UCSD-AML1 (cell line): ENCODE data around the gene RERE.
"Not testable (repeated sequence)": the region's sequence is repeated elsewhere in the genome, so short reads cannot be mapped to it uniquely, and the experiment has no call there.

Experiments
- DNase-seq: peaks from one replicate; lab custom pipeline; 2025; ENCODE audit not compliant: unreplicated experiment; lab: John Stamatoyannopoulos, UW

RERE gene

GRCh38 chr1:8524627-8525157, 292.7 kb downstream of the RERE start:
- DNase-seq: no peak

- no peak for DNase-seq
These were observed 293.7 kb downstream of the RERE start for GRCh38 chr1:8523666-8524206.

GRCh38 chr1:8520483-8520966, 296.9 kb downstream of the RERE start:
- DNase-seq: no peak

GRCh38 chr1:8519167-8519566, 298.3 kb downstream of the RERE start:
- DNase-seq: no peak

GRCh38 chr1:8518490-8518801, 299.0 kb downstream of the RERE start:
- DNase-seq: no peak

- DNase-seq: no peak
These were observed 299.6 kb downstream of the RERE start for GRCh38 chr1:8517661-8518489.

GRCh38 chr1:8516793-8517556, 300.5 kb downstream of the RERE start:
- no peak for DNase-seq

GRCh38 chr1:8516278-8516777, 301.1 kb downstream of the RERE start:
- DNase-seq: no peak

GRCh38 chr1:8512504-8512903, 304.9 kb downstream of the RERE start:
- DNase-seq: no peak

GRCh38 chr1:8510041-8510823, 307.2 kb downstream of the RERE start:
- DNase-seq: no peak

- no peak for DNase-seq
These were observed 307.9 kb downstream of the RERE start for GRCh38 chr1:8509579-8509978.

- no peak for DNase-seq
These were observed 310.3 kb downstream of the RERE start for GRCh38 chr1:8506995-8507615.

- DNase-seq: no peak
These were observed 311.0 kb downstream of the RERE start for GRCh38 chr1:8506456-8506855.

- DNase-seq: no peak
These were observed 313.6 kb downstream of the RERE start for GRCh38 chr1:8503842-8504241.

GRCh38 chr1:8502949-8503348, 314.5 kb downstream of the RERE start:
- DNase-seq: not testable (repeated sequence)

- no peak for DNase-seq
These were observed 320.1 kb downstream of the RERE start for GRCh38 chr1:8497210-8497819.

GRCh38 chr1:8496473-8496872, 321.0 kb downstream of the RERE start:
- DNase-seq: no peak

- DNase-seq: no peak
These were observed 321.5 kb downstream of the RERE start for GRCh38 chr1:8495928-8496401.

- DNase-seq: no peak
These were observed 322.8 kb downstream of the RERE start for GRCh38 chr1:8494681-8495080.
